Posterior vena cava (tissue), 2 donors: ENCODE measurements around the gene SPATA4. TPM values are rescaled to one million over a fixed set of nuclear protein-coding genes. Genes with fewer than 3 reads are reported as not detected.
A peak's percentile ranks its signal among the peaks of the same experiment; 100 is the strongest.
"Not testable (repeated sequence)": the region's sequence is repeated elsewhere in the genome, so short reads cannot be mapped to it uniquely, and the experiment has no call there.

Experiments
- DNase-seq: peaks from one replicate; pipeline ENCODE4 v3.0.0-alpha.2; 2020; ENCODE audit warnings: low spot score
- intact Hi-C, 2 donors: fragments of 100-400 bp; cut with DNase I; formaldehyde crosslinking; loops; one replicate each; pipeline versions ENCODE4 v1.14.1 to v1.14.2; 2022 to 2023
- long read RNA-seq, 2 donors: library from polyadenylated mRNA; unstranded; transcript quantifications; one replicate each; pipeline ENCODE4 v2.0.0, GENCODE V29; 2020 to 2021
- total RNA-seq, 2 donors: library from RNA; stranded (reverse); fragmentation: NEBNext Ultra II Directional; extraction: Animal tissue kit (Norgen Biotek cat#: 25700); gene quantifications; one replicate each; pipeline ENCODE4 v1.2.1, GENCODE V29; 2021
- donor health status: DM: yes; HTN: yes; CAD: no.
- donor health status: DM: yes; HTN: yes; CAD: no.

The SPATA4 gene
- total RNA-seq: under 1 TPM in 1 of 2 donors, not detected in 1; 0.76 TPM
- long read RNA-seq, donor 1: 0 reads
- long read RNA-seq, donor 2, partial matches to known transcripts: 0 of 1 reads
- long read RNA-seq, donor 2, other reads (novel, unspliced or antisense): 0 of 1 reads

DNA sequence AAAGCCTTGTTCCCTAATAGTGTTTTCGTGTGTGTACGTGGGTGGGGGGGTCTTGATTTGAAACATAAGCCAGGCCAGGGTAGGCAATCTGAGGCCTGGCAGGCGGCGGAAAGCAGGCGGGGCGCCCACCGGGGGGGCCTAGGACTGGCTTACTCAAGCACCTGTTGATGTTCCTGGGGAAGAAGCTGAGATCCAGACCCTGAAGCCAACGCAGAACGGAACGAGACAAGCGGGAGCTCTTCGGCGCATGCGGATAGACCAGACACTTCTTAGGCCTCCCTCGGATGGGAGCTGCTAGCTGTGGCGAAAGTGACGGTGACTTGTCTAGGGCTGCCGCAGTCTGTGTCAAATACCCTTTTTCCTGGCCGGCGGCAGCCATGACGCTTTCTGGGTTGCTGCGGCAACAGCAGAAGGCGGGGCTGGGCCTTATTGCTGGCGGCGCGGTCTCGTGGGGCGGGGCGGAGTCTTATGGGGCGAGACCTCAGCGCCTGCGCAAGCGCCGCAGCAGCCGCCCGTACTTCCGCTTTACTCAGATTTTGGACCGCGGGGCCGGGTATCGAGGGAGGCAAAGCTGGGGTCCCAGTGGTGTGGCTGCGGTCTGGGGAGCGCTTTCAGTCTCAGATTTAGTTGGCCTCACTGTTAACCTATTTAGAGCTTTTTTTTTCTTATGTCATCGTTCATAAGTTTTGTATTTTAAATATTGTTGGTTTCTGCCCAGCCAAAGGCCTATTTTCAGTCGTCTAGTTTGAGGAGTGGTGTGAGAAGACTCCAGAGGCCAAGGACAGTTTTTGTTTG, at the start of gene SPATA4:
TSS of gene SPATA4 (minus strand) at position 402 of the 795 bp plus-strand sequence. CDS start at position 379, 23 bp downstream.
- intact Hi-C loops: loop anchor here in 1 of 2 donors (10.0 kb wide), 1 partner anchor 79 kb away; no protein-coding TSS in a partner anchor

GRCh38 chr4:176242764-176243347, 47.5 kb upstream of the SPATA4 start:
- intact Hi-C loops: no loop called here
- DNase-seq: no peak

More for the DNA sequence above, at the start of gene SPATA4:
- DNase-seq: peak; percentile 98

- intact Hi-C loops: no loop called here
- DNase-seq: no peak
Observed at GRCh38 chr4:176241703-176242102, 46.3 kb upstream of the SPATA4 start.

DNA sequence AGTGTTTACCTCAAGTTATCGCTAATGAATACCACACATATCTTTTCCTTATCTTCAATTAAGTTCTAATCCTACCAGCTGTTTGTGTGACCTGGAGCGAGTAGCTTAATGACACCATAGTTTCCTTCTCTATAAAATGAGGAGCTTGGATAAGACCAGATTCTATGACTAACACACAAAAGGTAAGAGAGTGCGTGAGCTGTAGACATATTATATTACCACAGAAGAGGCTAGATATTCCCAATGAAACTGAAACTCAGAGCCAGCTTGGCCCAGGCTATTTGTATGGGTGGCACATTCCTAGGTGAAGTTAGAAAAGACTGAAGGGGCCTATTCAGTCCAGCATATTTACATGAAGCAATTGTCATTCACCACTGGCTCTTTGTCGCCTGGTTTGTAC, 43.4 kb upstream of the SPATA4 start:
- intact Hi-C loops: no loop called here

GRCh38 chr4:176238157-176238610, 42.8 kb upstream of the SPATA4 start:
- intact Hi-C loops: no loop called here
- no peak for DNase-seq

More for the DNA sequence above, 43.4 kb upstream of the SPATA4 start:
- no peak for DNase-seq

- intact Hi-C loops: no loop called here
- no peak for DNase-seq
Observed at GRCh38 chr4:176236946-176237345, 41.6 kb upstream of the SPATA4 start.

- DNase-seq: no peak
- intact Hi-C loops: no loop called here
Observed at GRCh38 chr4:176230836-176231235, 35.5 kb upstream of the SPATA4 start.

- DNase-seq: no peak
- intact Hi-C loops: no loop called here
Observed at GRCh38 chr4:176229645-176230044, 34.3 kb upstream of the SPATA4 start.

DNA sequence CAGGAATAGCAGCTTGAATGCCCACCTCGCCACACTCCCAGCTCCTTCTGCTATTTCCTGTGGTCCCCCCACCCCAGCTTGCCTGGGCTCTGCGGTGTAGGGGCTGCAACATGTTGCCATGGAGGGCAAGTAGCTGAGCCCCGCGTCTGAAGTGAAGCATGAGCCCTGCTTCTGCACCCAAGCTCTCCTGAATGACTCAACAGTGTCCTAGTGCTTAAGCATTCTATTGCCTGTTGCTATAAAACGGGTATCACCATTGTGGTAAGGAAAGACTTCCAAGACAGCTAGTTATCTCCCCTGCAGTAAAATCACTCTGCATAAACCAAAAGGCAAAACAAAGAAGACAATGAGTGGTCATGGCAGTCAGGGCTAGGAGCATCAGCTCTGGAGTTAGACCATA, 31.4 kb upstream of the SPATA4 start:
- no peak for DNase-seq
- intact Hi-C loops: no loop called here

- intact Hi-C loops: no loop called here
- no peak for DNase-seq
Observed at GRCh38 chr4:176223561-176223960, 28.2 kb upstream of the SPATA4 start.

- no peak for DNase-seq
- intact Hi-C loops: no loop called here
Observed at GRCh38 chr4:176222149-176222548, 26.8 kb upstream of the SPATA4 start.

DNA sequence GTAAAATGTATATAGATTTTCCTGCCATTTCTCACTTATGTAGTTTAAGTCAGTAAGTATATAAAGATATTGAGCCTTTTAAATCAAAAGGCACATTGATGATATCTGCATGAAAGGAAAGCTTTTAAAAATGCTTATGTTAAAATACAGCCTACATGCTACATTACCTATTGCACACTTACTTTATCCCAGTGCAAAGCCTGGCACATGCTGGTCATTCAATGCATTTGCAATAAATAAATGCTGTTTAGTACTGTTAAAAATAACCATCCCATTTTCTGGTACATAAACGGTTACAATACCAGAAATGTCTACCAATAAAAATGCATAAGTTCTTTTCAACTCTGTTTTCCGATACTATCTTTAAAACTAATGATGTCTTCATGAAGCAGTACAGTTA, 22.1 kb upstream of the SPATA4 start:
- no peak for DNase-seq
- intact Hi-C loops: no loop called here

- intact Hi-C loops: not testable (repeated sequence)
Observed at GRCh38 chr4:176212351-176212750, 17.0 kb upstream of the SPATA4 start.

GRCh38 chr4:176210579-176211296, 15.4 kb upstream of the SPATA4 start:
- intact Hi-C loops: no loop called here

More at GRCh38 chr4:176212351-176212750, 17.0 kb upstream of the SPATA4 start:
- not testable (repeated sequence) for DNase-seq

DNA sequence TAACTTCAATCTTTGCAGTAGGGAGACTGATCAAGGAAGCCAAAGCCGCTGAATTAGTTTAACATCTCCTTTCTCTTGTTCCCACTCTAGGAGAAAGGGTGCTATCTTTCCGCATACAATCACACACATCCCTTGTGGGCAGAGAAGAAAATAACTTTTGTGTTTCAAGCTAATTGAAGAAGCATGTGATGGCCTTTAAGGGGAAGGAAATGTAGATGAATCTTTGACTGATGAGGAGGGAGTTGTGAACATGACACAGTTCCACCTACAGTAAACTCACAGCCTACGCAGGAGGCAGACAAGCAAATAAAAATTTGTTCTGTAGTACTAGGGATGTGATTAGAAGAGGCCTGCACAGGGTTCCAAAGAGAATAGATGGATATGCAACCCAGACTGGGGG, 14.7 kb upstream of the SPATA4 start:
- intact Hi-C loops: no loop called here
- DNase-seq: no peak

More at GRCh38 chr4:176210579-176211296, 15.4 kb upstream of the SPATA4 start:
- no peak for DNase-seq

GRCh38 chr4:176209535-176209934, 14.2 kb upstream of the SPATA4 start:
- intact Hi-C loops: no loop called here

GRCh38 chr4:176207839-176208238, 12.5 kb upstream of the SPATA4 start:
- intact Hi-C loops: no loop called here

More at GRCh38 chr4:176209535-176209934, 14.2 kb upstream of the SPATA4 start:
- no peak for DNase-seq

GRCh38 chr4:176205299-176205698, 9.9 kb upstream of the SPATA4 start:
- intact Hi-C loops: no loop called here
- no peak for DNase-seq

More at GRCh38 chr4:176207839-176208238, 12.5 kb upstream of the SPATA4 start:
- DNase-seq: no peak

DNA sequence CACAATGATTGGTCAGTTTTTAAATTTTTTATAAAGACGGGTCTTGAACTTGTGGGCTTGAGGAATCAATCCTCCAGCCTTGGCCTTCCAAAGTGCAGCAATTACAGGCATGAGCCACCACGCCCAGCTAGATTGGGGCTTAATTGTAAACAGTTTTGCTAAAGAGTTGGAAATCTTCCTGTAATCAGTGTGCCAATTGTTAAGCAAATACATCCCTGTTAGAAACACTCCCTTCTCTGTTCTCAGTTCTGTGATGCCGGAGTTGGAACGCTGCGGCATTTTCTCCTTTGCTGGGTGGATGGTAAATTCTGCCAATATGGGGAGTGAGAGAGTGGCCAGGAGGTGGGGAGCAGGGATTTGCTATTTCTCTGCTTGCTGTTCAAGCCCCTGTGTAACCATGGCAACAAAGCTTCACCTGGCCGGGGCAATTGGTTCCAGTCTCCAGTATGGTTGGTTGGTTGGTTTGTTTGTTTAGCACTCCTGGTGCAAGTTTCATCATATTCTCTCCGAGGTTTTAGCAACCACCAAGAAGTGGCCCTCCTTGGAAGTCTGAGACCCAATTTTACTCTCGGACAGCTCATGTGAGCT, 3.0 kb upstream of the SPATA4 start:
- no peak for DNase-seq
- intact Hi-C loops: loop anchor here in 1 of 2 donors (10.0 kb wide), 1 partner anchor 76 kb away; no protein-coding TSS in a partner anchor
